AG10803 (cell line): ENCODE measurements around the gene DCTN4.

ENCODE experiments used
- DNase-seq: peaks from one replicate; pipeline ENCODE4 v3.0.0; 2010; ENCODE audit warnings: low read depth
- H3K4me3 ChIP-seq: 2 replicates; pipeline ENCODE4 v1.5.1; 2011; ENCODE audit warnings: mild to moderate bottlenecking, low read length, control low read depth
- TF ChIP-seq, protein P1 (sequence below): conservative IDR thresholded peaks from 2 replicates; pipeline ENCODE4 v1.5.1; 2011; ENCODE audit warnings: mild to moderate bottlenecking, low read length, control low read depth, inconsistent platforms

Gene DCTN4

DNA sequence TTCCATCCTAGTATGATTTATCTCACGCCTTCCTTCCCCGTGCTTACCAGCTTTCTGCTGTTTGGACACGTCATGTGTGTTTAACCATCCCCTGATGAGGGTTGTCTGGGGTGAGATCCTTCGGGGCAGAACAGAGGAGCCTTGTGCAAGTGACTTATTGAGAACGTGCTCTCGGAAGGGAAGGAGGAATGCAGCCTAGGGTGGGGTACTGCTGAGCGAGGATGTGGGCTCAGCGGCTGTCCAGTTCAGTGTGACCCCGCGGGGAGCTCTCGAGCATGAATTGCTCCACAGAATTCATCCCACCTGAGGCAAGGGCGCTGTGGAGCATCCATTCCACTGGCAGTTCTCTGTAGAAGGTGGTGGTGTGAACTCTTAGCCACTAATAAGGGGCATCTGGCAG lies 93.8 kb downstream of the DCTN4 start:
- H3K4me3 ChIP-seq: no peak overlapping the region
- TF ChIP-seq, protein P1, sequence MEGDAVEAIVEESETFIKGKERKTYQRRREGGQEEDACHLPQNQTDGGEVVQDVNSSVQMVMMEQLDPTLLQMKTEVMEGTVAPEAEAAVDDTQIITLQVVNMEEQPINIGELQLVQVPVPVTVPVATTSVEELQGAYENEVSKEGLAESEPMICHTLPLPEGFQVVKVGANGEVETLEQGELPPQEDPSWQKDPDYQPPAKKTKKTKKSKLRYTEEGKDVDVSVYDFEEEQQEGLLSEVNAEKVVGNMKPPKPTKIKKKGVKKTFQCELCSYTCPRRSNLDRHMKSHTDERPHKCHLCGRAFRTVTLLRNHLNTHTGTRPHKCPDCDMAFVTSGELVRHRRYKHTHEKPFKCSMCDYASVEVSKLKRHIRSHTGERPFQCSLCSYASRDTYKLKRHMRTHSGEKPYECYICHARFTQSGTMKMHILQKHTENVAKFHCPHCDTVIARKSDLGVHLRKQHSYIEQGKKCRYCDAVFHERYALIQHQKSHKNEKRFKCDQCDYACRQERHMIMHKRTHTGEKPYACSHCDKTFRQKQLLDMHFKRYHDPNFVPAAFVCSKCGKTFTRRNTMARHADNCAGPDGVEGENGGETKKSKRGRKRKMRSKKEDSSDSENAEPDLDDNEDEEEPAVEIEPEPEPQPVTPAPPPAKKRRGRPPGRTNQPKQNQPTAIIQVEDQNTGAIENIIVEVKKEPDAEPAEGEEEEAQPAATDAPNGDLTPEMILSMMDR: no peak
- peak; percentile 54 for DNase-seq

DNA sequence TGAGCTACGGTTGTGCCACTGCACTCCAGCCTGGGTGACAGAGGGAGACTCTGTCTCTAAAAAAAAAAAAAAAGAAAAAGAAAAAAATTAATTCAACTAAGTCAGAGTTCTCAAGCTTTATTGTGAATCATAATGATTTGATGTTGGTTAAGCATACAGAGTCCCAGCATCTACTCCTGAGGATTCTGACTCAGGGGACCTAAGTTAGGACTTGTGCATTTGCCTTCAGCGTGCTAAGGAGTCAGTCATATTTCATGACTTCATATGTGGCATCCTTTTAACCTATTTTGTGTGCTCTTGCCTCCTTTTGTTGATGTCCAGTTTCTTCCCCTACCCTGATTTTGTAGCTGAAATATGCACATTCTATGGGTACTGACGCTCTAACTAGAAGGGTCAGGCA lies 94.9 kb downstream of the DCTN4 start:
- TF ChIP-seq, protein P1: no peak
- no peak for DNase-seq
- no peak overlapping the region for H3K4me3 ChIP-seq

DNA sequence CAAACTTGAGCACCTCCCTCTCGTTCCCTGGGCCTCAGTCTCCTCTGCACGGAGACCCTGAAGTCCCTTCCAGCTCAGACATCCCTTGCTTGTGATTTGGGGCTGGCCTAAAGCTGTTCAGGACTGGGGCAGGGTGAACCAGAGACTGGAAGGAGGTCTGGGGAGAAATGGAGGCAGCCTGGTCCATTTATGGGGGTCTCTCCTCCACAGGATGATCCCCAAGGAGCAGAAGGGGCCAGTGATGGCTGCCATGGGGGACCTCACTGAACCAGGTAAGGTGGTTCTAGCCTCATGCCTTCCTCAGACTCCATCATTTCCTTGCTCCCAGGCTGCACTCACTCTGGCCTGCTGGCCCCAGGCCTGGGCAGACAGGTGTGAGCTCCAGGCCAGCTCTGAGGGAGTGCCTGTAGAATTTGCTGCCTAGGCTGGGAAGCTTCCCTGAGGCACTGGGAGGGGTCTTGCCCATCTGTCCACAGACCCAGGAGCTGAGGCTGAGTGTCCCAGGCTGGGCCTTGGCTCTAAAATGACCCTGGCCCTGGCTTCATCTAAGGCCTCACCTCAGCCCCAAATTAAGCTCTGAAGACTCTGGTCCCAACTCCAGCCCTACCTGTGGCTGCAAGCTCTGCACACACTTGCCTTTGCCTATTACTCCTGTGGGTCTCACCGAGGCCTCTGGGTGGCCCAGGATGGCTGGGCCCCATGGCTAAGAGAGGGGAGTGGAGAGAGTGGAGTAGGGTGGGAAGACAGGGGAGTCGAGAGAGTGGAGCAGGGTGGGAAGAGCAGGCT lies 95.9 kb downstream of the DCTN4 start:
- TF ChIP-seq, protein P1: no peak

DNA sequence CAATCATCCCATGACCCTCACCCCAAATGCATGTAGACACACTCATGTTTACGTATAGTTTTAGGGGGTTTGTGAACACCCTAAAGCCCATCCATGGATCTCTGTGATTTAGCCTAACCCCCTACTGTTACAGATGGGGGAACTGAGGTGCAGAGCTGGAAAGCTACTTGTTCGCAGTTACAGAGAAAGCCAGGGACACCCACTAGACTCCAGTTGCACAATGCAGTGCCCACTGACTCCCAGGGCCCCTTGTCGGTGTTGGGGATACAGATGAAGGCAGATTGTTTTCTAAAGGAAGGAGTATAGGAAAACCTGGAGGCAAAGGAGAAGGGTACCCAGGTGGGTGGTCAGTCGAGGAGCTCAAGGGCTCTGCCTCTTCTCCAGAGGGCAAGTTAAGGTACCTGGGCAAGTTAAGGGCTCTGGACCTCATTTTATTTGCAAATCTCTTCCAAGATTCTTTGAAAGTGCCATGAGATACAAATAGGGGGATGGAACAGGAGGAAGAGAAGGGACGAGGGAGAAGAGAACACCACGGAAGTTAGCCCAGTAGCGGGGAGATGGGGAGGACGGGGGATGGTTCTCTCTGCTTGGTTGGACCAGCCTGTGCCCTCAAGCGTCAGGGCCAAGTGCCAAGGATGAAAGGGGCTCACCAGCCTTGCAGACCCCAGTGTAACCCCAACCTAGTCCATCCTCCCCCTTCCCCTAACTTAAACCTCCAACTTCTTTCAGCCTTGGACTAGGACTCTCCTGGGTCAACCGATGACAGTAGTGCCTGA lies 96.8 kb downstream of the DCTN4 start:
- H3K4me3 ChIP-seq: no peak overlapping the region
- TF ChIP-seq, protein P1: no peak
- DNase-seq: no peak

More for the DNA sequence above, 95.9 kb downstream of the DCTN4 start:
- no peak overlapping the region for H3K4me3 ChIP-seq
- no peak for DNase-seq

DNA sequence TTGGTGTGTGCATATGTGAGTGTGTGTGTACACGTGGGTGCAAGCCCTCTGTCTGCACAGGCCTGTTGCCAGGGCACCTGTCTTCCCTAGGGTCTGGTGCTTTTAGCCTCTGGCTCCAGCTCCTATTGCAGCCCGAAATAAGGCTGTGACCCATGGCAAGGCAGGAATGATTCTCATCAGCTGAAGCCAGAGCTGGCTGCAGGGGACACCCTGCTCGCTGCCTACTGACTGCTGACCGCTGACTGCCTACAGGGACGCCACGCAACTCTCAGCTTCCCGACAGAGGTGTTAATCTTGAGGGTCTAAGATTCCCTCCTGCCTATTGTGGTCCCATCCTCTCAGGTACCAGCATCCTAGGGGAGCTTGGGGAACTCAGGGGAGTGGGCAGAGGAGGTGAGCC lies 97.7 kb downstream of the DCTN4 start, which contains the start of gene MYOZ3:
Gene MYOZ3 (plus strand): TSS at position 166 of the 400 bp plus-strand sequence. CDS start 1,691 bp downstream, outside the sequence.
- H3K4me3 ChIP-seq: no peak within 1 kb of the TSS
- DNase-seq: no peak
- TF ChIP-seq, protein P1: no peak

- no peak for DNase-seq
- TF ChIP-seq, protein P1: no peak
- H3K4me3 ChIP-seq: no peak overlapping the region
Observed at GRCh38 chr5:150660108-150660831, 98.5 kb downstream of the DCTN4 start.
